ENCODE results near the gene FRMPD4. TPM values are rescaled to one million over a fixed set of nuclear protein-coding genes. Genes with fewer than 3 reads are reported as not detected.

FRMPD4 gene
- total and polyA plus RNA-seq, 2 experiments from 2014 or later, result 0.19 to 0.80 TPM

GRCh38 chrX:12661464-12661863 lies 523.2 kb downstream of the FRMPD4 start:
- no peaks in the 10 kb centered on the region for H3F3A ChIP-seq (replicated peaks; ENCODE audit: low read depth)
- H3K36me3 ChIP-seq (ENCODE audit: insufficient read depth), result no peaks in the 10 kb centered on the region
- no peak overlapping the region for H3K4me2 ChIP-seq
- DNase-seq (ENCODE audit: low spot score), result no peak
- no peak overlapping the region for H3K4me3 Mint-ChIP-seq
- no peaks in the 10 kb centered on the region for H3K36me3 Mint-ChIP-seq (ENCODE audit: low read depth)
- H3K27me3 Mint-ChIP-seq (ENCODE audit: insufficient read depth, low read depth, poor library complexity), result no peaks in the 10 kb centered on the region
- no peak for TF ChIP-seq ETS1 (IDR thresholded peaks at IDR 0.05)
- TF ChIP-seq ZNF462 (CRISPR knock-in tag; IDR thresholded peaks at IDR 0.05), result no peak
- no peak for TF ChIP-seq ZNF331 (CRISPR knock-in tag; IDR thresholded peaks at IDR 0.05; ENCODE audit: low read depth)
- no peak for TF ChIP-seq JUNB (IDR thresholded peaks at IDR 0.05; ENCODE audit: unreplicated experiment)
- no peak for TF ChIP-seq ZNF114 (CRISPR knock-in tag; IDR thresholded peaks at IDR 0.05)
- no peak for TF ChIP-seq NANOG (IDR thresholded peaks at IDR 0.05; ENCODE audit: borderline replicate concordance)
- no peak for TF ChIP-seq REST (IDR thresholded peaks at IDR 0.05; ENCODE audit: unreplicated experiment)
- TF ChIP-seq POLR2AphosphoS5 (IDR thresholded peaks at IDR 0.05; ENCODE audit: low read depth), result no peak
- TF ChIP-seq EZH2phosphoT487 (IDR thresholded peaks at IDR 0.05; ENCODE audit: unreplicated experiment), result no peak
- TF ChIP-seq EZH2 (IDR thresholded peaks at IDR 0.05; ENCODE audit: low read depth, unreplicated experiment), result no peak
- no peak for TF ChIP-seq CTCF (conservative IDR thresholded peaks at IDR 0.05; ENCODE audit: low read depth in 2 of 2)
- no peak for TF ChIP-seq STAT1 (IDR thresholded peaks at IDR 0.05; ENCODE audit: unreplicated experiment)
- TF ChIP-seq CREB1 (CRISPR knock-in tag; IDR thresholded peaks at IDR 0.05; ENCODE audit: low read depth), result no peak
- no peak overlapping the region for H2AFZ ChIP-seq
- no peaks in the 10 kb centered on the region for H4K20me1 ChIP-seq (replicated peaks; ENCODE audit: insufficient read depth)
- no peaks in the 10 kb centered on the region for H3K79me2 ChIP-seq (replicated peaks; ENCODE audit: insufficient read depth)
- no peak overlapping the region for H3K4me3 ChIP-seq
- H3K4me1 ChIP-seq (ENCODE audit: insufficient read depth), result no peaks in the 10 kb centered on the region
- no peaks in the 10 kb centered on the region for H3K9me2 ChIP-seq (ENCODE audit: insufficient read depth)
- no peak for ATAC-seq
- H3K9me3 Mint-ChIP-seq, result no peaks in the 10 kb centered on the region; the same call in 2 of the 3 replicates
- H3K4me1 Mint-ChIP-seq, result no peaks in the 10 kb centered on the region
- H3K27ac ChIP-seq (ENCODE audit: low read depth), result no peak overlapping the region
- no peaks in the 10 kb centered on the region for H3K27me3 ChIP-seq (ENCODE audit: insufficient read depth)
- H3K27ac Mint-ChIP-seq, result no peak overlapping the region

Measured in GM23338 (cell line).